ENCODE measurements around the gene CNOT6. TPM values are rescaled to one million over a fixed set of nuclear protein-coding genes. Genes with fewer than 3 reads are reported as not detected.

The CNOT6 gene
- total RNA-seq, 2 experiments from 2014 or later, result 33.3 to 34.0 TPM

GRCh38 chr5:180591311-180591887, 97.2 kb downstream of the CNOT6 start, which contains the start of gene SCGB3A1:
SCGB3A1 (minus strand) TSS chr5:180591499; CDS start chr5:180591462, 37 bp downstream.
- Mint-ChIP-seq H3K9me3 (no peaks in the 10 kb centered on the region), H3K4me3 (no peak within 1 kb of the TSS), H3K36me3 (ENCODE audit: low read depth) (no peaks in the 10 kb centered on the region), H3K27ac (no peak within 1 kb of the TSS), H3K4me1 (ENCODE audit: low read depth) (peaks cover 4% of the 10 kb centered on the region), H3K27me3 (ENCODE audit: low read depth) (peaks cover 40% of the 10 kb centered on the region)
- no peak for DNase-seq
- intact Hi-C loops (cut with micrococcal nuclease), result no loop called here
- CTCF ChIA-PET, result no interaction called here

GRCh38 chr5:180592176-180592575, 98.0 kb downstream of the CNOT6 start:
- intact Hi-C loops (cut with micrococcal nuclease), result no loop called here
- Mint-ChIP-seq H3K36me3 (ENCODE audit: low read depth) (no peaks in the 10 kb centered on the region), H3K4me1 (ENCODE audit: low read depth) (peaks cover 4% of the 10 kb centered on the region), H3K27ac (no peak overlapping the region), H3K27me3 (ENCODE audit: low read depth) (peaks cover 40% of the 10 kb centered on the region), H3K9me3 (no peaks in the 10 kb centered on the region), H3K4me3 (no peak overlapping the region)
- DNase-seq, result no peak
- CTCF ChIA-PET, result no interaction called here

- Mint-ChIP-seq H3K36me3 (ENCODE audit: low read depth) (no peaks in the 10 kb centered on the region), H3K4me3 (no peak overlapping the region)
Measured at GRCh38 chr5:180593446-180594206, 99.4 kb downstream of the CNOT6 start.

GRCh38 chr5:180594311-180595045, 100.3 kb downstream of the CNOT6 start:
- Mint-ChIP-seq H3K36me3 (ENCODE audit: low read depth) (no peaks in the 10 kb centered on the region), H3K27me3 (ENCODE audit: low read depth) (peaks cover 22% of the 10 kb centered on the region), H3K4me3 (no peak overlapping the region), H3K27ac (no peak overlapping the region), H3K9me3 (no peaks in the 10 kb centered on the region), H3K4me1 (ENCODE audit: low read depth) (peaks cover 4% of the 10 kb centered on the region)
- intact Hi-C loops (cut with micrococcal nuclease), result no loop called here
- CTCF ChIA-PET, result no interaction called here
- no peak for DNase-seq

More at GRCh38 chr5:180593446-180594206, 99.4 kb downstream of the CNOT6 start:
- Mint-ChIP-seq H3K27me3 (ENCODE audit: low read depth) (peaks cover 30% of the 10 kb centered on the region), H3K9me3 (no peaks in the 10 kb centered on the region), H3K27ac (no peak overlapping the region), H3K4me1 (ENCODE audit: low read depth) (peaks cover 4% of the 10 kb centered on the region)
- DNase-seq, result no peak
- CTCF ChIA-PET, result no interaction called here
- intact Hi-C loops (cut with micrococcal nuclease), result no loop called here

- H3K27me3 Mint-ChIP-seq (ENCODE audit: low read depth), result peaks cover 17% of the 10 kb centered on the region
- no peak for DNase-seq
- CTCF ChIA-PET, result no interaction called here
- no peak overlapping the region for H3K27ac Mint-ChIP-seq
- no peaks in the 10 kb centered on the region for H3K36me3 Mint-ChIP-seq (ENCODE audit: low read depth)
- H3K4me1 Mint-ChIP-seq (ENCODE audit: low read depth), result peaks cover 4% of the 10 kb centered on the region
- intact Hi-C loops (cut with micrococcal nuclease), result no loop called here
- H3K4me3 Mint-ChIP-seq, result no peak overlapping the region
- H3K9me3 Mint-ChIP-seq, result no peaks in the 10 kb centered on the region
Measured at GRCh38 chr5:180595046-180595379, 100.8 kb downstream of the CNOT6 start.

GRCh38 chr5:180595381-180596114, 101.4 kb downstream of the CNOT6 start:
- intact Hi-C loops (cut with micrococcal nuclease), result no loop called here
- Mint-ChIP-seq H3K36me3 (ENCODE audit: low read depth) (no peaks in the 10 kb centered on the region), H3K4me1 (ENCODE audit: low read depth) (peaks cover 4% of the 10 kb centered on the region), H3K4me3 (no peak overlapping the region), H3K27ac (no peak overlapping the region), H3K27me3 (ENCODE audit: low read depth) (peaks cover 16% of the 10 kb centered on the region), H3K9me3 (no peaks in the 10 kb centered on the region)
- DNase-seq, result no peak
- CTCF ChIA-PET, result no interaction called here

GRCh38 chr5:180596115-180596667, 102.0 kb downstream of the CNOT6 start:
- no peak overlapping the region for H3K27ac Mint-ChIP-seq
- peaks cover 16% of the 10 kb centered on the region for H3K27me3 Mint-ChIP-seq (ENCODE audit: low read depth)
- intact Hi-C loops (cut with micrococcal nuclease), result no loop called here
- peaks cover 4% of the 10 kb centered on the region for H3K4me1 Mint-ChIP-seq (ENCODE audit: low read depth)
- CTCF ChIA-PET, result interaction anchor here (0.6 kb wide), 1 partner anchor 12 kb away, joined by 3 read pairs; no protein-coding TSS in a partner anchor
- no peak for DNase-seq
- no peak overlapping the region for H3K4me3 Mint-ChIP-seq
- no peaks in the 10 kb centered on the region for H3K9me3 Mint-ChIP-seq
- no peaks in the 10 kb centered on the region for H3K36me3 Mint-ChIP-seq (ENCODE audit: low read depth)

- CTCF ChIA-PET, result interaction anchor here (0.6 to 1.8 kb wide), 2 partner anchors 9 to 11 kb away, joined by 3 to 4 read pairs; no protein-coding TSS in a partner anchor
- H3K36me3 Mint-ChIP-seq (ENCODE audit: low read depth), result no peaks in the 10 kb centered on the region
- no peak overlapping the region for H3K4me3 Mint-ChIP-seq
- intact Hi-C loops (cut with micrococcal nuclease), result no loop called here
- peaks cover 16% of the 10 kb centered on the region for H3K27me3 Mint-ChIP-seq (ENCODE audit: low read depth)
- no peak overlapping the region for H3K27ac Mint-ChIP-seq
- DNase-seq, result no peak
- H3K9me3 Mint-ChIP-seq, result no peaks in the 10 kb centered on the region
- H3K4me1 Mint-ChIP-seq (ENCODE audit: low read depth), result peaks cover 4% of the 10 kb centered on the region
Measured at GRCh38 chr5:180596668-180597231, 102.6 kb downstream of the CNOT6 start.

GRCh38 chr5:180598316-180598701, 104.1 kb downstream of the CNOT6 start:
- H3K36me3 Mint-ChIP-seq (ENCODE audit: low read depth), result no peaks in the 10 kb centered on the region
- intact Hi-C loops (cut with micrococcal nuclease), result no loop called here
- no peak overlapping the region for H3K27ac Mint-ChIP-seq
- DNase-seq, result peak; percentile 1
- CTCF ChIA-PET, result interaction anchor here (1.8 kb wide), 1 partner anchor 8 kb away, joined by 4 read pairs; no protein-coding TSS in a partner anchor
- H3K27me3 Mint-ChIP-seq (ENCODE audit: low read depth), result peaks cover 5% of the 10 kb centered on the region
- H3K4me3 Mint-ChIP-seq, result no peak overlapping the region
- H3K9me3 Mint-ChIP-seq, result no peaks in the 10 kb centered on the region
- H3K4me1 Mint-ChIP-seq (ENCODE audit: low read depth), result no peaks in the 10 kb centered on the region

- peak; percentile 2 for DNase-seq
- no peaks in the 10 kb centered on the region for H3K36me3 Mint-ChIP-seq (ENCODE audit: low read depth)
- H3K27ac Mint-ChIP-seq, result no peak overlapping the region
- no peaks in the 10 kb centered on the region for H3K4me1 Mint-ChIP-seq (ENCODE audit: low read depth)
- CTCF ChIA-PET, result interaction anchor here (0.6 kb wide), 1 partner anchor 126 kb away, joined by 3 read pairs; no protein-coding TSS in a partner anchor
- H3K9me3 Mint-ChIP-seq, result no peaks in the 10 kb centered on the region
- intact Hi-C loops (cut with micrococcal nuclease), result no loop called here
- no peaks in the 10 kb centered on the region for H3K27me3 Mint-ChIP-seq (ENCODE audit: low read depth)
- no peak overlapping the region for H3K4me3 Mint-ChIP-seq
Measured at GRCh38 chr5:180598797-180599589, 104.8 kb downstream of the CNOT6 start.

GRCh38 chr5:180599590-180599914, 105.4 kb downstream of the CNOT6 start:
- Mint-ChIP-seq H3K4me1 (ENCODE audit: low read depth) (no peaks in the 10 kb centered on the region), H3K27me3 (ENCODE audit: low read depth) (no peaks in the 10 kb centered on the region), H3K36me3 (ENCODE audit: low read depth) (no peaks in the 10 kb centered on the region), H3K9me3 (no peaks in the 10 kb centered on the region), H3K27ac (no peak overlapping the region), H3K4me3 (no peak overlapping the region)
- no peak for DNase-seq
- intact Hi-C loops (cut with micrococcal nuclease), result no loop called here
- CTCF ChIA-PET, result interaction anchor here (0.6 kb wide), 1 partner anchor 126 kb away, joined by 3 read pairs; no protein-coding TSS in a partner anchor

All from activated naive CD4-positive, alpha-beta T cell treated with anti-CD3 and anti-CD28 coated beads for 36 hours (primary cell).